ENCODE results near the gene RALGPS1. TPM values are rescaled to one million over a fixed set of nuclear protein-coding genes. Genes with fewer than 3 reads are reported as not detected.

The RALGPS1 gene
- total and polyA plus RNA-seq, 2 of the 8 experiments (the other 6 are each of a cell fraction or from before 2014, with no cell fraction given): 20.0 to 23.5 TPM

GRCh38 chr9:127015921-127016512 is 101.4 kb downstream of the RALGPS1 start:
- Histone ChIP-seq H4K8ac (ENCODE audit: extremely low read depth, insufficient read depth, low read length) (no peak overlapping the region), H2BK5ac (ENCODE audit: low read depth, low read length) (no peak overlapping the region), H3K14ac (ENCODE audit: insufficient read length) (no peak overlapping the region), H4K5ac (ENCODE audit: insufficient read length, low read depth, low read length) (no peak overlapping the region), H4K91ac (replicated peaks; ENCODE audit: insufficient read length, low read length) (no peak overlapping the region), H3K79me2 (ENCODE audit: control insufficient read depth in 1 of 2, insufficient read depth in 2 of 2, low read length in 2 of 2) (no peaks in the 10 kb centered on the region), H3K9ac (replicated peaks in 1 of 4; ENCODE audit: extremely low read depth in 1 of 4, low read depth in 3 of 4, low read length in 3 of 4) (no peak overlapping the region), H3K23ac (ENCODE audit: insufficient read length) (no peak overlapping the region), H3K4me1 (replicated peaks in 1 of 4; ENCODE audit: control insufficient read depth in 3 of 4, insufficient read depth in 4 of 4, low read length in 3 of 4) (peaks cover 0 to 5% (median 1%) of the 10 kb centered on the region in 4 experiments; a peak in 2 of 7 replicates), H3K56ac (replicated peaks; ENCODE audit: insufficient read length, low read depth, low read length) (no peak overlapping the region), H4K20me1 (replicated peaks in 1 of 2; ENCODE audit: control insufficient read depth in 1 of 2, insufficient read depth in 2 of 2, low read length in 2 of 2) (peaks cover 0 to 2% of the 10 kb centered on the region in 2 experiments), H3K4ac (replicated peaks; ENCODE audit: insufficient read length, low read depth, low read length) (no peak overlapping the region), H3K4me2 (ENCODE audit: insufficient read depth in 1 of 2, low read depth in 2 of 2, low read length in 2 of 2) (no peak overlapping the region), H2AFZ (ENCODE audit: low read length) (no peak overlapping the region), H3K79me1 (ENCODE audit: low read depth, low read length) (no peaks in the 10 kb centered on the region), H2AK5ac (ENCODE audit: low read depth, low read length) (no peak overlapping the region), H2BK120ac (replicated peaks; ENCODE audit: low read depth, low read length) (no peak overlapping the region), H3K18ac (ENCODE audit: extremely low read depth, low read length) (no peak overlapping the region), H3K36me3 (ENCODE audit: control insufficient read depth in 2 of 4, insufficient read depth in 4 of 4, low read length in 3 of 4) (no peaks in the 10 kb centered on the region), H3K9me3 (ENCODE audit: insufficient read depth in 2 of 2, low read depth in 1 of 2, low read length in 1 of 2) (no peaks in the 10 kb centered on the region), H2BK20ac (ENCODE audit: low read length) (no peak overlapping the region), H3K27ac (ENCODE audit: low read depth, low read length) (no peak overlapping the region), H2BK15ac (ENCODE audit: low read length) (no peak overlapping the region), H3K23me2 (ENCODE audit: low read depth, low read length) (no peaks in the 10 kb centered on the region), H2BK12ac (ENCODE audit: low read depth, low read length) (no peak overlapping the region), H3K4me3 (ENCODE audit: extremely low read depth in 1 of 4, insufficient read depth in 2 of 4, low read depth in 3 of 4, low read length in 4 of 4) (no peak overlapping the region), H3K27me3 (replicated peaks in 1 of 4; ENCODE audit: control insufficient read depth in 3 of 4, extremely low read depth in 1 of 4, insufficient read depth in 3 of 4, low read length in 3 of 4) (no peaks in the 10 kb centered on the region)
- POLR2A ChIA-PET (ENCODE audit: partially characterized antibody): no interaction called here
- DNase-seq (ENCODE audit: low read depth in 1 of 2, low spot score in 2 of 2) (no peak), FAIRE-seq (no peak)
- CTCF ChIA-PET (ENCODE audit: partially characterized antibody): interaction anchor here (0.6 kb wide), 1 partner anchor 74 kb away, joined by 3 read pairs; no protein-coding TSS in a partner anchor
- 84% methylated on average over 4 of the region's 4 CpGs; no CpG with 5 or more reads in 1 of the 2 experiments for WGBS, 2 experiments (ENCODE audit: extremely low coverage in 1 of 2, insufficient coverage in 1 of 2, insufficient read length in 1 of 2, insufficient replicate concordance in 2 of 2, low coverage in 1 of 2, low lambda C conversion rate in 2 of 2, missing lambda C conversion rate in 1 of 2)
- no peak for TF ChIP-seq TEAD4 (IDR thresholded peaks at IDR 0.05; ENCODE audit: low read depth, low read length)
- TF ChIP-seq SRF (IDR thresholded peaks at IDR 0.05; ENCODE audit: low read depth, low read length): no peak
- TF ChIP-seq GTF2F1 (IDR thresholded peaks at IDR 0.05; ENCODE audit: borderline replicate concordance, low read depth, low read length): no peak
- no peak for TF ChIP-seq CREB1 (IDR thresholded peaks at IDR 0.05)
- no peak for TF ChIP-seq TAF1 (IDR thresholded peaks at IDR 0.05; ENCODE audit: low read depth, low read length)
- TF ChIP-seq CHD2 (IDR thresholded peaks at IDR 0.05; ENCODE audit: low read length): no peak
- TF ChIP-seq SP4 (IDR thresholded peaks at IDR 0.05; ENCODE audit: low read length): no peak
- no peak for TF ChIP-seq GABPA (IDR thresholded peaks at IDR 0.05; ENCODE audit: borderline replicate concordance, insufficient read depth, low read length)
- TF ChIP-seq ATF2 (IDR thresholded peaks at IDR 0.05; ENCODE audit: low read length): no peak
- TF ChIP-seq, protein P1, sequence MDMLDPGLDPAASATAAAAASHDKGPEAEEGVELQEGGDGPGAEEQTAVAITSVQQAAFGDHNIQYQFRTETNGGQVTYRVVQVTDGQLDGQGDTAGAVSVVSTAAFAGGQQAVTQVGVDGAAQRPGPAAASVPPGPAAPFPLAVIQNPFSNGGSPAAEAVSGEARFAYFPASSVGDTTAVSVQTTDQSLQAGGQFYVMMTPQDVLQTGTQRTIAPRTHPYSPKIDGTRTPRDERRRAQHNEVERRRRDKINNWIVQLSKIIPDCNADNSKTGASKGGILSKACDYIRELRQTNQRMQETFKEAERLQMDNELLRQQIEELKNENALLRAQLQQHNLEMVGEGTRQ (IDR thresholded peaks at IDR 0.05; ENCODE audit: low read length): no peak
- TF ChIP-seq JUN (IDR thresholded peaks at IDR 0.05; ENCODE audit: low read depth, low read length): no peak
- no peak for TF ChIP-seq KDM4A (IDR thresholded peaks at IDR 0.05; ENCODE audit: low read depth, low read length, severe bottlenecking)

Measured in H1 (cell line).